K562 (cell line): ENCODE measurements around the gene GRB10. TPM values are rescaled to one million over a fixed set of nuclear protein-coding genes. Genes with fewer than 3 reads are reported as not detected.
A peak's percentile ranks its signal among the peaks of the same experiment; 100 is the strongest.

Experiments
- BACH1 ChIP-seq: fragments of 200-800 bp; sonication (Bioruptor generic); IDR thresholded peaks from 2 replicates; pipeline ENCODE4 v1.6.1; 2016; ENCODE audit warnings: missing genetic modification characterization, missing compliant biosample characterization
- CBFB ChIP-seq: sonication (generic); formaldehyde crosslinking; IDR thresholded peaks from 2 replicates; pipeline ENCODE4 v1.4.0; 2020; ENCODE audit warnings: mild to moderate bottlenecking, missing genetic modification reagents
- DMBX1 ChIP-seq: fragments of 250-450 bp; sonication (Bioruptor Pico); IDR thresholded peaks from 2 replicates; pipeline ENCODE4 v1.8.0; 2022; ENCODE audit warnings: inconsistent platforms, mild to moderate bottlenecking, moderate library complexity, borderline replicate concordance
- FOXA3 ChIP-seq, 2 experiments: fragments of 450-650 bp in 1 of 2; sonication (generic) in 1 of 2; formaldehyde crosslinking; IDR thresholded peaks in 1 of 2; conservative IDR thresholded peaks in 1 of 2; 2 replicates each; pipeline versions ENCODE4 v1.4.0 to v1.8.0; 2020 to 2022; ENCODE audit warnings: mild to moderate bottlenecking in 2 of 2, missing genetic modification reagents in 1 of 2
- GTF2A2 ChIP-seq: IDR thresholded peaks from 2 replicates; pipeline ENCODE4 v1.6.1; 2016; ENCODE audit warnings: mild to moderate bottlenecking, missing genetic modification characterization, missing compliant biosample characterization
- MCM7 ChIP-seq, 2 experiments: fragments of 450-650 bp; IDR thresholded peaks; 2 replicates each; pipeline ENCODE4 v1.6.1; 2016 to 2018
- MEF2D ChIP-seq: conservative IDR thresholded peaks from 2 replicates; pipeline ENCODE4 v1.6.1; 2016; ENCODE audit warnings: low read depth, missing genetic modification characterization, missing compliant biosample characterization
- NCOR1 ChIP-seq: fragments of 450-650 bp; IDR thresholded peaks from 2 replicates; pipeline ENCODE4 v1.6.1; 2016; ENCODE audit warnings: mild to moderate bottlenecking, moderate library complexity
- OTX1 ChIP-seq: fragments of 450-650 bp; formaldehyde crosslinking; IDR thresholded peaks from 2 replicates; pipeline ENCODE4 v1.4.0; 2022; ENCODE audit warnings: mild to moderate bottlenecking
- RBM34 ChIP-seq: fragments of 200-400 bp; formaldehyde crosslinking; IDR thresholded peaks from 2 replicates; pipeline ENCODE4 v1.6.1; 2018; ENCODE audit warnings: low read length, borderline replicate concordance; ENCODE audit not compliant: insufficient read depth
- SMARCA5 ChIP-seq: fragments of 450-650 bp; IDR thresholded peaks from 2 replicates; pipeline ENCODE4 v1.6.1; 2016
- SP1 ChIP-seq: sonication (generic); formaldehyde crosslinking; IDR thresholded peaks from 2 replicates; pipeline ENCODE4 v1.8.1; 2022; ENCODE audit warnings: mild to moderate bottlenecking, missing genetic modification reagents
- TEAD4 ChIP-seq, 2 experiments: sonication (generic) in 1 of 2; formaldehyde crosslinking in 1 of 2; IDR thresholded peaks; 2 replicates each; pipeline versions ENCODE4 v1.6.1 to v1.8.0; 2012 to 2022; ENCODE audit warnings: borderline replicate concordance in 1 of 2, inconsistent platforms in 1 of 2, low read length in 1 of 2, mild to moderate bottlenecking in 1 of 2, missing genetic modification reagents in 1 of 2
- THRAP3 ChIP-seq: fragments of 450-650 bp; IDR thresholded peaks from 2 replicates; pipeline ENCODE4 v1.6.1; 2016; ENCODE audit warnings: mild to moderate bottlenecking, inconsistent platforms, borderline replicate concordance
- XRCC4 ChIP-seq: IDR thresholded peaks from one replicate; pipeline ENCODE4 v1.6.1; 2011; ENCODE audit not compliant: insufficient read depth, insufficient read length; ENCODE audit errors: extremely low read depth
- ZC3H11A ChIP-seq: IDR thresholded peaks from 2 replicates; pipeline ENCODE4 v1.6.1; 2012; ENCODE audit warnings: low read depth, low read length, improper control_type of control experiment
- ZNF175 ChIP-seq: fragments of 200-800 bp; sonication (Bioruptor generic); IDR thresholded peaks from 2 replicates; pipeline ENCODE4 v1.6.1; 2016; ENCODE audit warnings: low read depth, mild to moderate bottlenecking, missing genetic modification characterization, missing compliant biosample characterization
- ZNF184 ChIP-seq: sonication (generic); formaldehyde crosslinking; IDR thresholded peaks from 2 replicates; pipeline ENCODE4 v1.5.0; 2020; ENCODE audit warnings: missing genetic modification reagents
- ZNF384 ChIP-seq: IDR thresholded peaks from 2 replicates; pipeline ENCODE4 v1.6.1; 2012; ENCODE audit warnings: low read depth, low read length, improper control_type of control experiment
- ZNF644 ChIP-seq: fragments of 200-800 bp; sonication (Bioruptor generic); IDR thresholded peaks from 2 replicates; pipeline ENCODE4 v1.6.1; 2016; ENCODE audit warnings: low read depth, missing genetic modification characterization, missing compliant biosample characterization
- polyA plus RNA-seq, 8 experiments: library from polyadenylated mRNA; depleted of rRNA in 4 of 8; stranded (reverse) in 5 of 8; unstranded in 3 of 8; fragments of >200 nt; fragmentation: Nextera tagmentation in 2 of 8; fragmentation: Illumina TruSeq in 1 of 8; extraction: Ambion mirVana in 2 of 8; extraction: Trizol in 1 of 8; gene quantifications; 2 replicates each; pipeline versions ENCODE4 v1.2.1 to v1.2.3, GENCODE V29; 2011 to 2014; ENCODE audit warnings: inconsistent platforms in 1 of 8, missing spikeins in 1 of 8
- total RNA-seq, 7 experiments: library from RNA; depleted of rRNA in 6 of 7; stranded (reverse); fragments of >200 nt in 6 of 7; fragmentation: Illumina TruSeq in 2 of 7; extraction: Trizol in 2 of 7; gene quantifications; 2 replicates each; pipeline versions ENCODE4 v1.2.1 to v1.2.3, GENCODE V29; 2011 to 2021; ENCODE audit warnings: low replicate concordance in 1 of 7
- TF ChIP-seq, protein P1 (sequence below): fragments of 450-650 bp; IDR thresholded peaks from 2 replicates; pipeline ENCODE4 v1.6.1; 2014; ENCODE audit warnings: low read depth, mild to moderate bottlenecking, moderate library complexity, borderline replicate concordance
- TF ChIP-seq, protein P2 (sequence below), 2 experiments: fragments of 450-650 bp; conservative IDR thresholded peaks; 2 replicates each; pipeline ENCODE4 v1.6.1; 2017; ENCODE audit warnings: mild to moderate bottlenecking in 2 of 2, moderate library complexity in 2 of 2
- TF ChIP-seq, protein P3 (sequence below): fragments of 250-450 bp; sonication (Bioruptor Pico); IDR thresholded peaks from 2 replicates; pipeline ENCODE4 v1.6.1; 2021; ENCODE audit warnings: mild to moderate bottlenecking
- TF ChIP-seq, protein P4 (sequence below), 2 experiments: fragments of 450-650 bp; IDR thresholded peaks; 2 replicates each; pipeline ENCODE4 v1.6.1; 2016

Gene GRB10
- total and polyA plus RNA-seq, 9 of the 15 experiments (the other 6 are each of a cell fraction or from before 2014, with no cell fraction given) = 8.9 to 88.5 (median 40.7) TPM

DNA sequence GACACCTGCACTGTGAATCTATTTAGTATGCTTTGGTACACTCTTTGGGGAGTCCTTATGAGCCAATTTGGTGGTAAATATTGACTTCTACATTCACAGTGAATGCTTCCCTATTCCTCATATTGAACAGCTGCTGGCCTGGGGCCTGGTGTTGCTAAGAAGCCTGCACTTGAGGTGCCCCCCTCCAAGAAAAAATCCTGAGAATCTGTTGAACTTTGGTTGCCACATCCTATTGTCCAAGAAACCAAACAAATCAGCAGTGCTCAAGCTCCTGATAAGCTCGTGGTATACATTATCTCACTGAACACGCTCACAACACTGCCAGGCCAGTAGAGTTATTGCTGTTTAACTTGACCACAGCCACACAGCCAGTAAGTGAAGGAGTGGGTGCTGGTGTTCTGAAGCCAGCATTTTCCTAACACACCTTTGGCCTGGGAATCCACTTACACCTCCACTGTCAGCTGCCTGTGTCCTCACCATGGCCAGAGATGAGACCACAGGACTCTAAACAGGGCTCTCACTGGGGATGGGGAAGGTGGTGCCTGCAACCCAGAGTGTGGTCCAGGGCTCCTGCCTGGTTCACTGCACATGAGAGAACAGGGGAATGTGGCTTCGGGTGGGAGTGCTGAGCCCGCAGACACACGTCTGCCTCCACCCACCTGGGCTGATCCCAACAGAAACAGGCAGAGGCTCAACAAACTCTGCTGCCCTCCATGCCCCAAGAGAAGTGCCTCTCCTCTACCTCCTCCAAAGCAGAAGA is 224.2 kb downstream of the GRB10 start (continued):
- TF ChIP-seq, protein P1, sequence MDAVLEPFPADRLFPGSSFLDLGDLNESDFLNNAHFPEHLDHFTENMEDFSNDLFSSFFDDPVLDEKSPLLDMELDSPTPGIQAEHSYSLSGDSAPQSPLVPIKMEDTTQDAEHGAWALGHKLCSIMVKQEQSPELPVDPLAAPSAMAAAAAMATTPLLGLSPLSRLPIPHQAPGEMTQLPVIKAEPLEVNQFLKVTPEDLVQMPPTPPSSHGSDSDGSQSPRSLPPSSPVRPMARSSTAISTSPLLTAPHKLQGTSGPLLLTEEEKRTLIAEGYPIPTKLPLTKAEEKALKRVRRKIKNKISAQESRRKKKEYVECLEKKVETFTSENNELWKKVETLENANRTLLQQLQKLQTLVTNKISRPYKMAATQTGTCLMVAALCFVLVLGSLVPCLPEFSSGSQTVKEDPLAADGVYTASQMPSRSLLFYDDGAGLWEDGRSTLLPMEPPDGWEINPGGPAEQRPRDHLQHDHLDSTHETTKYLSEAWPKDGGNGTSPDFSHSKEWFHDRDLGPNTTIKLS = no peak
- TF ChIP-seq THRAP3 = no peak
- peak; percentile 40; the same call in 1 of the 2 replicates for TF ChIP-seq BACH1 (tag)
- TF ChIP-seq GTF2A2 (tag) = no peak
- TF ChIP-seq, protein P2, sequence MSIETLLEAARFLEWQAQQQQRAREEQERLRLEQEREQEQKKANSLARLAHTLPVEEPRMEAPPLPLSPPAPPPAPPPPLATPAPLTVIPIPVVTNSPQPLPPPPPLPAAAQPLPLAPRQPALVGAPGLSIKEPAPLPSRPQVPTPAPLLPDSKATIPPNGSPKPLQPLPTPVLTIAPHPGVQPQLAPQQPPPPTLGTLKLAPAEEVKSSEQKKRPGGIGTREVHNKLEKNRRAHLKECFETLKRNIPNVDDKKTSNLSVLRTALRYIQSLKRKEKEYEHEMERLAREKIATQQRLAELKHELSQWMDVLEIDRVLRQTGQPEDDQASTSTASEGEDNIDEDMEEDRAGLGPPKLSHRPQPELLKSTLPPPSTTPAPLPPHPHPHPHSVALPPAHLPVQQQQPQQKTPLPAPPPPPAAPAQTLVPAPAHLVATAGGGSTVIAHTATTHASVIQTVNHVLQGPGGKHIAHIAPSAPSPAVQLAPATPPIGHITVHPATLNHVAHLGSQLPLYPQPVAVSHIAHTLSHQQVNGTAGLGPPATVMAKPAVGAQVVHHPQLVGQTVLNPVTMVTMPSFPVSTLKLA (conservative IDR thresholded peaks at IDR 0.05) = peak in 1 of 2 experiments; percentile 50; a peak in 2 of 4 replicates
- TF ChIP-seq FOXA3 (CRISPR knock-in tag; conservative IDR thresholded peaks at IDR 0.05 in 1 of 2, IDR thresholded peaks at IDR 0.05 in 1 of 2) = peak in 1 of 2 experiments; percentile 71; a peak in 2 of 4 replicates
- peak; percentile 68; the same call in 1 of the 2 replicates for TF ChIP-seq ZNF644 (tag)
- TF ChIP-seq RBM34 = no peak
- no peak for TF ChIP-seq ZNF384
- no peak for TF ChIP-seq DMBX1
- TF ChIP-seq MCM7 (IDR thresholded peaks at IDR 0.05) = no peak
- peak; percentile 90; the same call in 1 of the 2 replicates for TF ChIP-seq CBFB (CRISPR knock-in tag)
- TF ChIP-seq MEF2D (tag) = peak; percentile 58; the same call in 1 of the 2 replicates
- TF ChIP-seq, protein P3, sequence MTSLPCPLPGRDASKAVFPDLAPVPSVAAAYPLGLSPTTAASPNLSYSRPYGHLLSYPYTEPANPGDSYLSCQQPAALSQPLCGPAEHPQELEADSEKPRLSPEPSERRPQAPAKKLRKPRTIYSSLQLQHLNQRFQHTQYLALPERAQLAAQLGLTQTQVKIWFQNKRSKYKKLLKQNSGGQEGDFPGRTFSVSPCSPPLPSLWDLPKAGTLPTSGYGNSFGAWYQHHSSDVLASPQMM (CRISPR knock-in tag) = no peak
- no peak for TF ChIP-seq OTX1 (CRISPR knock-in tag)
- peak; percentile 98 for TF ChIP-seq TEAD4 (IDR thresholded peaks at IDR 0.05; ENCODE audit: low read length)
- TF ChIP-seq TEAD4 (CRISPR knock-in tag; IDR thresholded peaks at IDR 0.05; ENCODE audit: borderline replicate concordance) = no peak
- no peak for TF ChIP-seq XRCC4
- no peak for TF ChIP-seq SP1
- peak; percentile 62; the same call in 1 of the 2 replicates for TF ChIP-seq ZNF175 (CRISPR knock-in tag)
- no peak for TF ChIP-seq ZC3H11A
- no peak for TF ChIP-seq SMARCA5
- TF ChIP-seq NCOR1 = peak; percentile 86
- TF ChIP-seq, protein P4, sequence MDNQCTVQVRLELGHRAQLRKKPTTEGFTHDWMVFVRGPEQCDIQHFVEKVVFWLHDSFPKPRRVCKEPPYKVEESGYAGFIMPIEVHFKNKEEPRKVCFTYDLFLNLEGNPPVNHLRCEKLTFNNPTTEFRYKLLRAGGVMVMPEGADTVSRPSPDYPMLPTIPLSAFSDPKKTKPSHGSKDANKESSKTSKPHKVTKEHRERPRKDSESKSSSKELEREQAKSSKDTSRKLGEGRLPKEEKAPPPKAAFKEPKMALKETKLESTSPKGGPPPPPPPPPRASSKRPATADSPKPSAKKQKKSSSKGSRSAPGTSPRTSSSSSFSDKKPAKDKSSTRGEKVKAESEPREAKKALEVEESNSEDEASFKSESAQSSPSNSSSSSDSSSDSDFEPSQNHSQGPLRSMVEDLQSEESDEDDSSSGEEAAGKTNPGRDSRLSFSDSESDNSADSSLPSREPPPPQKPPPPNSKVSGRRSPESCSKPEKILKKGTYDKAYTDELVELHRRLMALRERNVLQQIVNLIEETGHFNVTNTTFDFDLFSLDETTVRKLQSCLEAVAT (IDR thresholded peaks at IDR 0.05) = peak in 1 of 2 experiments; percentile 86; a peak in 2 of 4 replicates
- TF ChIP-seq ZNF184 (CRISPR knock-in tag) = no peak
